ENCODE results near the gene TSKS.
A peak's percentile ranks its signal among the peaks of the same experiment; 100 is the strongest.

Gene TSKS

DNA sequence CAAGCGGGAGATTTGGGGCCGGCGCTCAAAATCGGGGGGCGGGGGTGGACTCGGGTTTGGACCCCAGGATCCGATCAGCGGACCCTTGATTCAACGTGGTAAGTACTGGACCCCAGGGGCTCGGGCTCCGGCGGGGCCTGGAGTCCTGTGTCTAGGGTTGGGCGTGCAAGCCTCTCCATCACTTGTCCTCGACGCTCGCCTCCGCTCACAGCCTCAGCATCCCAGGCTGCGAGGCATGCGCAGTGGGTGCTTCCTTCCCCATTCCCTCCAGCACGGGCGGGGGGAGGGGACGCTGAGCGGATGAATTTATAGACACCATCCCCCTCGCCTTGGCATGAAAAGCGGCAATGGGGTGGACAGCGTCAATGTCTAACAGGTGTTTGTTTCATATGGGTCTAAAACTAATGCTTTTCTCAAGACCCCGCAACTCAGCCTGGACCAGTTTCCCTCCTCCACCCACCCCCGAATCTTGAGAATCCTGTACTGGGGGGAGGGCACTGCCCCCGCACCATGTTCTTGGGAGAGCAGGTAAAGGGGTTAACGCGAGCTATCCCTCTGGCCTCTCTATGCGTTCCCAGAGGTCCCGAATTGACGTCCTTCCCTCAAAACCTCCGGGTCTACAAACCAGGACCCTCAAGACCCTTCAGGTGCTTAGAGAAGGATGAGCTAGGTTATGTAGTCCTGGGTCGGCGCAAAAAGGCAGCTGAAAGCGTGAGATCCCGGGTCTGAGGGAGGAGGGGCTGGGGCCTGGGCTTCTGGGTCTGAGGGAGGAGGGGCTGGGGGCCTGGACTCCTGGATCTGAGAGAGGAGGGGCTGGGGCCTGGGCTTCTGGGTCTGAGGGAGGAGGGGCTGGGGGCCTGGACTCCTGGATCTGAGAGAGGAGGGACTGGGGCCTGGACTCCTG, 71.6 kb downstream of the TSKS start:
- H3K9ac ChIP-seq (ENCODE audit: low read depth, low read length): peak overlapping the region; percentile 73

DNA sequence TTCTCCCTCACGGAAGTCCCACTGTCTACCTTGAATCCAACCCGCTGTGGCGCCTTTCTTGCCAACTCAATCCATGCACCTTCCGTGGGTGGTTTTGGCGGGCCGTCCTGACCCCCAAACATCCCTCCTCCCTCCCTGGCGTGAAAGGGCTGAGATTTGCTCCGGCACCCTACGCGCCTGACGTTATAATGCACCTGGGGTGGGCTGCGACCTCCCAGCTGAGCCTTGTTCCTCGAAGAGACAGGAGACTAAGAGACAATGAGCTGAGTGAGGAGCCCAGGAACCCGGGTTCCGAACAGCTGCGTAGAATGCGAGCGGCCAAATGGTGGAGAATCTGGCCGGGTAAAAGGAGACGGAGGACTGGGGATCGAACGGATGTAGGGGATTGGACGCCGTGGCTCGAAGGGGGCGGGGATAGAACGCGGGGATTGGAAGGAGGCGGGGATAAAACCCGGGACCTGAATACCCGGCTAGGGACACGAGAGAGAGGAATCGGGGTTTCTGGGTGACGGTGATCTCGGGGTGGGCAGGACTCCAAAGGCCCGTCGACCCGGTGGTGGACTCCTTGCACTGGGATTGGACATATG, 72.4 kb downstream of the TSKS start, which contains the start of gene CPT1C:
CPT1C (plus strand) TSS at position 461 of the 587 bp plus-strand sequence. CDS start 1,137 bp downstream, outside the sequence.
- peaks cover 6% of the 10 kb centered on the region for H3K4me1 ChIP-seq (ENCODE audit: insufficient read depth, low read length)
- 9% methylated on average over 38 of the region's 38 CpGs for WGBS
- H3K9me3 ChIP-seq (ENCODE audit: insufficient read depth, low read depth, low read length): no peaks in the 10 kb centered on the region
- H3K27ac ChIP-seq (ENCODE audit: low read depth, low read length): peak within 1 kb of the TSS; percentile 78
- H3K9ac ChIP-seq (ENCODE audit: low read depth, low read length): peak within 1 kb of the TSS; percentile 73
- peaks cover 32% of the 10 kb centered on the region for H3K36me3 ChIP-seq (ENCODE audit: insufficient read depth, low read length)
- peak within 1 kb of the TSS; percentile 67 for H3K4me3 ChIP-seq (ENCODE audit: low read length)
- no peaks in the 10 kb centered on the region for H3K27me3 ChIP-seq (ENCODE audit: insufficient read depth, low read length)

More for the DNA sequence above, 71.6 kb downstream of the TSKS start:
- 11% methylated on average over 34 of the region's 39 CpGs for WGBS
- H3K27ac ChIP-seq (ENCODE audit: low read depth, low read length): 0 out of 2 replicates have a peak overlapping the region, but pooled peaks have one; percentile 3
- peaks cover 28% of the 10 kb centered on the region for H3K36me3 ChIP-seq (ENCODE audit: insufficient read depth, low read length)
- H3K9me3 ChIP-seq (ENCODE audit: insufficient read depth, low read depth, low read length): no peaks in the 10 kb centered on the region
- no peaks in the 10 kb centered on the region for H3K27me3 ChIP-seq (ENCODE audit: insufficient read depth, low read length)
- H3K4me3 ChIP-seq (ENCODE audit: low read length): peak overlapping the region; percentile 67
- peaks cover 6% of the 10 kb centered on the region for H3K4me1 ChIP-seq (ENCODE audit: insufficient read depth, low read length)

DNA sequence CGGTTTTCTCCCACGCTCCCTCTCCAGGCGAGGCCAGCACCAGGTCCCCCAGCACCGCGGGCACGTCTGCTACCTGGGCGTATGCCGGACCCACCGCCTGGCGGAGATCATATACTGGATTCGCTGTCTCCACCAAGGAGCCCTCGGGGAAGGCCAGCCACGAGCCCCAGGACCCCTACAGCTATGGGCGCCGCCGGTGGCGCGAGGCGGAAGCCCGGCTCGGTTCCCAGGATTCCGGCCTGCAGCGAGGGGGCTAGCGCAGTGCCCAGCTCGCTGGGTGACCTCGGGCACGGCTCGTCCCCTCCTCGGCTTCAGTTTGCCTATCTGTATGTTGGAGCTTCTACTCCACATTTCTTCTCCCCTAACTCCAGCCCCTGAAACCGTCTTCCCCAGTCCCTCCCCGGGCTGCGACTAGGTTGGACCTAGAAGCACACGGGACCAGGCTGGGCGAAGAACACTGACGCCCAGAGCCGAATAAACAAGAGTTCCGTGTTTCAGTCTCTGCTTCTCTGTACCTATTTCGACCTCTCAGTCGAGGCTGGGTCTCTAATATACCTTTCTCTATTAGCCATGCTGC, 72.9 kb downstream of the TSKS start:
- no peaks in the 10 kb centered on the region for H3K27me3 ChIP-seq (ENCODE audit: insufficient read depth, low read length)
- peak overlapping the region; percentile 78 for H3K27ac ChIP-seq (ENCODE audit: low read depth, low read length)
- H3K9me3 ChIP-seq (ENCODE audit: insufficient read depth, low read depth, low read length): no peaks in the 10 kb centered on the region
- 84% methylated on average over 39 of the region's 39 CpGs for WGBS
- H3K4me1 ChIP-seq (ENCODE audit: insufficient read depth, low read length): peaks cover 6% of the 10 kb centered on the region
- peak overlapping the region; percentile 73 for H3K9ac ChIP-seq (ENCODE audit: low read depth, low read length)
- peak overlapping the region; percentile 67 for H3K4me3 ChIP-seq (ENCODE audit: low read length)
- H3K36me3 ChIP-seq (ENCODE audit: insufficient read depth, low read length): peaks cover 38% of the 10 kb centered on the region
